Stimulated activated CD8-positive, alpha-beta memory T cell treated with anti-CD3 and anti-CD28 coated beads, Interleukin-15, amount 100 ng/mL, for 4 hours (primary cell): ENCODE measurements around the gene CT45A1.
"Not testable (repeated sequence)": the region's sequence is repeated elsewhere in the genome, so short reads cannot be mapped to it uniquely, and the experiment has no call there.

Experiments used
- DNase-seq, 2 donors: peaks; one replicate each; pipeline ENCODE4 v3.0.0-alpha.2; 2020; ENCODE audit warnings: low read depth in 2 of 2

Gene CT45A1

DNA sequence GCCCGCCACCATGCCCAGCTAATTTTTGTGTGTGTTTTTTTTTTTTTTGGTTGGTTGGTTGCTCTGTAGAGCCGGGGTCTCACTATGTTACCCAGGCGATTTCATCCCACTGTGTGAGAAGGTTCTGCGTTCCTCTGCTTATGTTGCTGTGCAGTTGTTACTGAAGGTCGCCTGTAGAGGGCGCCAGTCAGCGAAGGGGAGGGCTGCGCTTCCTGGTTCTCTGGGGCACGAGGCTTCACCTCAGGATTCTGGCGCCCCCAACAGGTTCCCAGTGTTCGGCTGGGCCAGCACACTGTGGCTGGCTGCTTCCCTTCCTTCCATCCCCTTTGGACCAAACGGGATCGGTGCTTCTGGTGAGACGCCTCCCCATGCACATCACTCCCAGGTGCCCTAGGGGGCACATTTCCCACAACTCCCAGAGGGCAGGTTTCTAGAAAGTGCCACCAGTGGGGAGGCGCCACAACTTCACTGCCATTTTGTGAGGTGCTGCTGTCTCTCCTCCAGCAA is at the start of gene CT45A1:
Gene CT45A1, plus strand, starts transcription at position 457 of the 507 bp plus-strand sequence. CDS start 5,302 bp downstream, outside the sequence.
- not testable (repeated sequence) for DNase-seq

DNA sequence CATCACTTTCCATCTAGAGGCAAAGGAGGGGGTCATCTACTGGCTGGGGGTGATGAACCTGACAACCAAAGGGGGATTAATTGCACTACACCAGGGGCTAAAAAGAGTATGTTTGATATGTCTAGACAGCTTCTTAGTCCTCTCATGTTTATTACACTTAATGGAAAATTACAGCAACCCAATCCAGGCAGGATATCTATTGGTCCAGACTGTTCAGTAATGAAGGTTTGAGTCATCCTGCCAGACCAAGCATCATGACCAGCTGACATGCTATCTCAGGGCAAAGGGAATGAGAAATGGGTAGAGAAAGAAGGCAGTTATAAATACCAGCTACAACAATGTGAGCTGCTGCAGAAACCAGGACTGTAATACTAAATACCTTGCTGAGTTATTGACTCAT is 40.5 kb upstream of the CT45A1 start:
- not testable (repeated sequence) for DNase-seq

DNA sequence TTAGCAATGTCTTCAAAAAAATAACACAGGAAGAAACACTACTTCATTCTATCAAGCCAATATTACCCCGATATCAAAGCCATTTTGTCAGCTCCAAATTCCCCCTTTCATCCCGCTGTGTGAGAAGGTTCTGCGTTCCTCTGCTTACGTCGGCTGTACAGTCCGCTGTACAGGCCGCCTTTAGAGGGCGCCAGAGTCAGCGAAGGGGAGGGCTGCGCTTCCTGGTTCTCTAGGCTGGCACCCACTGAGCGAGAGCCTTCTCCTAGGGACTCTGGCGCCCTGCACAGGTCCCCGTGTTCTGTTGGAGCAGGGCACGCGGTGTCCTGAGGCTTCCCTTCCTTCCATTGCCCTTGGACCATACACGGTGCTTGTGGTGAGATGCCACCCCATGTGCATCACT is 25.3 kb upstream of the CT45A1 start:
- no peak for DNase-seq

DNA sequence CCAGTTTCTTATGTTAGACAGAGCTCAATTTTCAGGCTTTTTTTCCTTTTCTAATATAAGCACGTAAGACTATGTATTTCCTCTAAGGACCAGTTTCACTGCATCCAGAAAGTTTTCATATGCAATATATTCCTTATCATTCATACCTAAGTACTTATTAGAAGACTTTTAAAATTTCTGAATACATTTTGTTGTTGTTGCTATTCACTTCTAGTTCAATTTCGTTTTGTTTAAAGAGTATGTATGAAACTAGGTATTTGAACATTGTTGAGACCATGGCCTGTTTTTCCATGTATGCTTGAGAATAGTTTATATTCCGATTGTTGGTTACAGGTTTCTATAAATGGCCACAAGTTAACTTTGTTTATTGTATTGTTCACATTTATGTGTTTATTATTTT is 18.0 kb upstream of the CT45A1 start:
- no peak for DNase-seq

DNA sequence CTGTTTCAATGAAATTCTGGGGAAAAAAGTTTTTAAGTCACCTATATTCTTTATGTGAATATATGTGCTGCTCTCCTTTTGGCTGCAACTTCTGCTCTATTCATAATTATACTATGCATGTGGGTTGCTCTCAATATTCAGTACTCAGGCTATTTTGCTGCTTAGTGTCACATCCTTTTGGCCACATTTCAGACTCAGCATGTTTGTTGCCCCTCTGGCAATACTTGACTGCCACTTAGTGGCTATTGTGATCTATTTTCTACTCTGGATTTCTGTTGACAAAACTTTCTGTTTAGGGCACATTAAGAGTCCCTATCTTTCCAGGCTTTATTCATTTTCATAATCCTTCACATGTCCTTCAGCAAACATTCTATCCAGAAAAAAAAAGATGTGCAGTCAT is 15.8 kb upstream of the CT45A1 start:
- no peak for DNase-seq

DNA sequence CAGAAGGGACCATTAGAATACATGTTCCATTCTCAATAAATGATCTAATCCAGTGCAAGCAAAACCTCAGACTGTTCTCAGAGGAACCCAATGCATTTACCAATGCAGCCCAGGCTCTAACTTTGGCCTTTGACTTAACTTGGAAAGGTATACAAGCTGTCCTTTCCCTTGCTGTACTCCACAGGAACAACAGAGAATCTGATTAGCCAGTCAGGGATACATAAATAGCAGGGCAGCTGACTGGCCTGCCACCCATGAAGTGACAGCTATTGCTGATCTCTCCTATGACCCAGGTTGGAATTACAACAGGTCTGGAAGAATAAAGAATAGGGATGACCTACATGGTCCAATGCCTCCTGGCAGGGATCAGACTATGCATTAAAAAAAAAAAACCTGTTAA is 14.5 kb upstream of the CT45A1 start:
- DNase-seq = no peak

- no peak for DNase-seq
These were observed 5.6 kb upstream of the CT45A1 start for GRCh38 chrX:135707880-135708279.

DNA sequence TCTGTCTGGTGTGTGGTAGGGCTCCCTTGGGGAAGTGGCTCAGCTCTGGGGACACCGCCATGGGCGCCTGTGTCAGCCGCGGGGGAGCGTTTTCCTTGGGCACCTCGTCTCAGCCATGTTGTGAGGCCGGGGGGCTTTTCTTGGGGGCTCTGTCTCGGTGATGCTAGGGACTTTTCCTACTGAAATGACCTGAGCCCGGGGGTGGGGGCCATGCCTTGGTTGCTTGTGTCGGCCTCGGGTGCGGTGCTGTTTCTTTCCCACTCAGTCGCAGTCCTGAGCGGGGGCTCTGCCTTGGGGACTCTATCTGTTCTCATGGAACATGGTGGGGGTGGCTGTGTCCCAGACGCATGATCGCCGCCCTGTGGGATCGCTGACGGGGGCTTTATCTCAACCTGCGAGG is 356 bp downstream of the CT45A1 start:
- no peak for DNase-seq

DNA sequence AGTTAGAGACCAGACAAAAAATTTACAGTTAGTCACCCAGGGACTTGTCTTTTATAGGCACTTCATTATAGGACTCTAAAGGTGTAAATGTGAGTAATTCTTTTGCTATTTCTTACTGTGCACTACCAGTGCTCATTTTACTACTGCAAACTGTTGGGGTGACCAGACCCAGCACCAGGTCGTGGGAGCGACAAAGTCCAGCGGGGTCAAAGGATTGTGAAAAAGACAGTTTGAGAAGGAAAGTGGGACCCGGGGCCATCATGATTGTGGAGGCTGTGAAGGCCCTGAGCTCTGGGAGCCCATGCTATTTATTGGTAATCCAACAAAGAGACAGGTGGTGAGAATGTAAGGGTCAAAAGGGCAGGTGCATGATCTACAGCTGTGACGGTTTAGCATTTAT is 21.2 kb downstream of the CT45A1 start:
- DNase-seq = not testable (repeated sequence)

DNA sequence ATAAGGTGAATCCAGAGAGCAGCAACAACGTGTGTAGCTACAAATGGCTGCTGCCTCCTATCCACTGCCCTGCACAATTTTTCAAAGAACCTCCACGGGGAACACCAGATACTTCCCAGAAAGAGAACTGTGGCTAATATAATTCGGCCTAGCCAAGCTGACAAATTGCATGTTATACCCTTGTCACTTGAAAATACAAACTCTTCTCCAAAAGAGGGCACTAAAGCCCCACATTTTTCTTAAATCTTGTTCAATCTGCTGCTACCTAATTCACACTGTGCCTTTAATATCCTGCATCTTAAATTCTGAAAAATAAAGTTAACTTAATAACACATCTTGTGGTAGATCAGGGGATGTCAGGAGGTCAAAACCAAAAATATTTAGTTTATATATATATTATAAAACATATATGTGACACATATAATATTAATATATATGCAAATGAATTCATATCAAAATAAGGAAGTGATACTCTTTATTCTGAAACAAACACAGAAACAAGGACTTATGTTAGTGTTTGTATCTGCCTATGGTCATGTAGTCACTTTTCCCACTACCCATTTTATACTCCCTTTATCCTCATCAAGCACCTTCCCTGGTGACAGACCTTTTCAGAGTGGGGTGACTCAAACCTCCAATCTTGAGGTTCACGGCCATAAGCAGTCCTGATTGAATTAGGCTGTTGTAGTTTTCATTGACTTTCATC is 24.1 kb downstream of the CT45A1 start:
- DNase-seq = no peak

DNA sequence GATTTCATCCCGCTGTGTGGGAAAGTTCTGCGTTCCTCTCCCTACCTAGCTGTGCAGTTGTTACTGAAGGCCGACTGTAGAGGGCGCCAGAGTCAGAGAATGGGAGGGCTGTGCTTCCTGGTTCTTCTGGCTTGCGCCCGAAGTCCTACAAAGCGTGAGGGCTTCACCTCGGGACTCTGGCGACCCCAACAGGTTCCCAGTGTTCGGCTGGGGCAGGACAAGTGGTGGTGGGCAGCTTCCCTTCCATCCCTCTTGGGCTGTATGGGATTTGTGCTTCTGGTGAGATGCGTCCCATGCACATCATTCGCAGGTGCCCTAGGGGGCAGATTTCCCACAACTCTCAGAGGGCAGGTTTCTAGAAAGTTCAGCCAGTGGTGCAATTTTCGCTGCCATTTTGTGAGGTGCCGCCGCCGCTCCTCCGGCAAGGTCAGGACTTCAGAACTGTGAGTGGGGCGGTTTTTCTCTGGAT is 27.3 kb downstream of the CT45A1 start:
- DNase-seq = no peak

DNA sequence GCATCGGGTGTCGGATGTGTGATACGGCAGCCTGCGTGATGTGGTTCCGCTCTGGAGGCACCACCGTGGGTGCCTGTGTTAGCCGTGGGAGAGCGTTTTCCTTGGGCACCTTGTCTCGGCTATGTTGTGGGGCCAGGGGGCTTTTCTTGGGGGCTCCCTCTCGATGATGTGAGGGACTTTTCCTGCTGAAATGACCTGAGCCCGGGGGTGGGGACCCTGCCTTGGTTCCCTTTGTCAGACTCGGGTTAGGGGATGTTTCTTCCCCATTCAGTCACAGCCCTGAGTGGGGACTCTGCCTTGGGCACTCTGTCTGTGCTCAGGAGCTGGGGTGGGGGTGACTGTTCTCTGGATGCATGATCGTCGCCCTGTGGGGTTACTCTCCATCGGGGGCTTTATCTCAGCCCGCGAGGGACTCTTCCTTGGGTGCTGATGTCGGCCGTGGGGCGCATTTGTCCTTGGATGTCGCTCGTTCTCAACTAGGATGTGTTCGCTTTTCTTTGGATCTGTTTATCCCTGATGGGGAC is 27.8 kb downstream of the CT45A1 start:
- no peak for DNase-seq

DNA sequence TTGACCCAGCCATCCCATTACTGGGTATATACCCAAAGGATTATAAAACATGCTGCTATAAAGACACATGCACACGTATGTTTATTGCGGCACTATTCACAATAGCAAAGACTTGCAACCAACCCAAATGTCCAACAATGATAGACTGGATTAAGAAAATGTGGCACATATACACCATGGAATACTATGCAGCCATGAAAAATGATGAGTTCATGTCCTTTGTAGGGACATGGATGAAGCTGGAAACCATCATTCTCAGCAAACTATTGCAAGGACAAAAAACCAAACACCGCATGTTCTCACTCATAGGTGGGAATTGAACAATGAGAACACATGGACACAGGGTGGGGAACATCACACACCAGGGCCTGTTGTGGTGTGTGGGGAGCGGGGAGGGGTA is 31.3 kb downstream of the CT45A1 start:
- not testable (repeated sequence) for DNase-seq

DNA sequence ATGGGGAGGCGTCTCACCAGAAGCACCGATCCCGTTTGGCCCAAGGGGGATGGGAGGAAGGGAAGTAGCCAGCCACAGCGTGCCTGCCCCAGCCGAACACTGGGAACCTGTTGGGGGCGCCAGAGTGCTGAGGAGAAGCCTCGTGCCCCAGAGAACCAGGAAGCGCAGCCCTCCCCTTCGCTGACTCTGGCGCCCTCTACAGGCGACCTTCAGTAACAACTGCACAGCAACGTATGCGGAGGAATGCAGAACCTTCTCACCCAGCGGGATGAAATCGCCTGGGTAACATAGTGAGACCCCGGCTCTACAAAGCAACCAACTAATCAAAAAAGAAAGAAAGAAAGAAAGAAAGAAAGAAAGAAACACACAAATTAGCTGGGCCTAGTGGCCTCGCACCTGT is 54.7 kb downstream of the CT45A1 start, which contains the start of gene CT45A3:
Gene CT45A3, minus strand, starts transcription at position 101 of the 400 bp plus-strand sequence. CDS start 3,747 bp downstream, outside the sequence.
- DNase-seq = not testable (repeated sequence)
